NCI-H460 (cell line): ENCODE measurements around the gene SCYGR4. TPM values are rescaled to one million over a fixed set of nuclear protein-coding genes. Genes with fewer than 3 reads are reported as not detected.
"Not testable (repeated sequence)": the region's sequence is repeated elsewhere in the genome, so short reads cannot be mapped to it uniquely, and the experiment has no call there.

Source experiments
- DNase-seq: peaks from one replicate; pipeline ENCODE4 v3.0.0-alpha.2; 2016; ENCODE audit warnings: low read depth; ENCODE audit errors: extremely low read depth
- polyA plus RNA-seq: library from polyadenylated mRNA; depleted of rRNA; stranded (reverse); fragments of >200 nt; gene quantifications from 2 replicates; pipeline ENCODE4 v1.2.3, GENCODE V29; 2014; cell fraction: nucleus; rRNA removed
- total RNA-seq: library from RNA; depleted of rRNA; stranded (reverse); fragments of >200 nt; shearing (Covaris generic); gene quantifications from 2 replicates; pipeline ENCODE4 v1.2.3, GENCODE V29; 2014; rRNA removed

Gene SCYGR4
- total RNA-seq = 0.10 and 0.14 TPM in 2 replicates
- not detected in 2 replicates for polyA plus RNA-seq

- no peak for DNase-seq
Observed at GRCh38 chr2:227617316-227618230, at the start of gene SCYGR4. TSS of gene SCYGR4 (plus strand) at chr2:227617498. CDS start at chr2:227617498, 0 bp downstream.

- DNase-seq = no peak
Observed at GRCh38 chr2:227568852-227569169, 48.5 kb upstream of the SCYGR4 start.

- DNase-seq = no peak
Observed at GRCh38 chr2:227570615-227571014, 46.7 kb upstream of the SCYGR4 start.

GRCh38 chr2:227576110-227576509, 41.2 kb upstream of the SCYGR4 start:
- no peak for DNase-seq

- no peak for DNase-seq
Observed at GRCh38 chr2:227576812-227577211, 40.5 kb upstream of the SCYGR4 start.

- DNase-seq = no peak
Observed at GRCh38 chr2:227577555-227577954, 39.7 kb upstream of the SCYGR4 start.

- no peak for DNase-seq
Observed at GRCh38 chr2:227578642-227579041, 38.7 kb upstream of the SCYGR4 start.

GRCh38 chr2:227579791-227580190, 37.5 kb upstream of the SCYGR4 start:
- no peak for DNase-seq

- no peak for DNase-seq
Observed at GRCh38 chr2:227582369-227582768, 34.9 kb upstream of the SCYGR4 start.

- no peak for DNase-seq
Observed at GRCh38 chr2:227592694-227593387, 24.5 kb upstream of the SCYGR4 start.

GRCh38 chr2:227595797-227596196, 21.5 kb upstream of the SCYGR4 start:
- DNase-seq = no peak

- no peak for DNase-seq
Observed at GRCh38 chr2:227597036-227597435, 20.3 kb upstream of the SCYGR4 start.

GRCh38 chr2:227597998-227598397, 19.3 kb upstream of the SCYGR4 start:
- no peak for DNase-seq

- not testable (repeated sequence) for DNase-seq
Observed at GRCh38 chr2:227598835-227599503, 18.3 kb upstream of the SCYGR4 start, which contains the start of gene SCYGR2. TSS of gene SCYGR2 (plus strand) at chr2:227598893. CDS start at chr2:227598893, 0 bp downstream.

GRCh38 chr2:227602358-227602757, 14.9 kb upstream of the SCYGR4 start:
- no peak for DNase-seq

GRCh38 chr2:227606476-227606875, 10.8 kb upstream of the SCYGR4 start:
- DNase-seq = no peak

GRCh38 chr2:227607941-227608340, 9.4 kb upstream of the SCYGR4 start:
- DNase-seq = no peak

GRCh38 chr2:227608561-227609338, 8.5 kb upstream of the SCYGR4 start:
- DNase-seq = no peak

GRCh38 chr2:227610123-227610522, 7.2 kb upstream of the SCYGR4 start:
- DNase-seq = no peak

- DNase-seq = no peak
Observed at GRCh38 chr2:227612546-227613271, 4.6 kb upstream of the SCYGR4 start.
